Tongue (tissue), 2 donors: ENCODE results near the gene NEK2. TPM values are rescaled to one million over a fixed set of nuclear protein-coding genes. Genes with fewer than 3 reads are reported as not detected.
"Not testable (repeated sequence)": the region's sequence is repeated elsewhere in the genome, so short reads cannot be mapped to it uniquely, and the experiment has no call there.

ENCODE experiments used
- DNase-seq: peaks from one replicate; pipeline ENCODE4 v3.0.0-alpha.2; 2015
- total RNA-seq: library from RNA; depleted of rRNA; stranded (reverse); fragments of >200 nt; gene quantifications from one replicate; pipeline ENCODE4 v1.2.3, GENCODE V29; 2014

Gene NEK2
- total RNA-seq, 1 donor from 2014 or later = 9.5 TPM

- DNase-seq = no peak
Measured at GRCh38 chr1:211650904-211651303, 24.5 kb downstream of the NEK2 start.

DNA sequence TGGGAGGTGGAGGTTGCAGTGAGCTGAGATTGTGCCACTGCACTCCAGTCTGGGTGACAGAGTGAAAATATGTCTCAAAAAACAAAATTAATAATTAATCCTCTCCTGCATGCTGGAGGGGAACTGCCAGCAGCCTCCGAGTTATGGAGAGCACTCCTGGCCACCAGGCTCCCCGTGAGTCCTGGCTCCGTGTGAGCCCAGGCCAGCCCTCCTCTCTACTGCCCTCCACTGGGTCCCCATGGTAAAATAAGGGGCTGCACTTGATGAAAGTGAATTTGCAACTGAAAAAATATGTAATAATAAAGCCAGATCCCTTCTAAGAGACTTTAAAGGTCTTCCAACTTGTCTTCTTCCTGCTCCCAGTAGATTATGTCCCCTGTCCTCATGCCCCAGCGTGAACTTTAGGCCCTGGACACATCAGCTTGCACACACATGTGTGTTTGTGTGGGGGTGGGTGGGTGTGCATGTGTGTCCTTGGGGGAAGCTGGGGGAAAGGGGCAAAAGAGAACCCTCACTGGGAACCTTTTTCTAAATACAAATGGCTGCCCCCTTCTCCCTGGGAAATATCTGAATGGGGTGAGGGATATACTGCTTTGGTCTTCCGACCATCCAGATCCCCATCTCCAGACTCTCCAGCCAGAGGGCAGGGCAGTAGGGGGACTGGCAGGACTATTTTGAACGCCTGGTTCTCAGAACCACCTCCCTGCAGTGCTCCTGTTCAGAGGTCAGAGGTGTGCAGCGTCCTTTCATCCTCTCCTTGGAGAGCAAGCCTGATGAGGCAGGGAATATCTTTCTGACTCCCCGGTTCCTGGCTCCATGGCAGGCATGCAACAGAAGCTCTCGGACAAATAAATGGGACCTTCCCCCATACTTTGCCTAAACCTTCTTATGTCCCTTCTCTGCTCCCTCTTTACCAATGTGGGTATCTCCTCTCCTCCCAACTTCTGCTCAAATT is 26.2 kb downstream of the NEK2 start:
- no peak for DNase-seq

- DNase-seq = no peak
Measured at GRCh38 chr1:211648336-211648735, 27.1 kb downstream of the NEK2 start.

DNA sequence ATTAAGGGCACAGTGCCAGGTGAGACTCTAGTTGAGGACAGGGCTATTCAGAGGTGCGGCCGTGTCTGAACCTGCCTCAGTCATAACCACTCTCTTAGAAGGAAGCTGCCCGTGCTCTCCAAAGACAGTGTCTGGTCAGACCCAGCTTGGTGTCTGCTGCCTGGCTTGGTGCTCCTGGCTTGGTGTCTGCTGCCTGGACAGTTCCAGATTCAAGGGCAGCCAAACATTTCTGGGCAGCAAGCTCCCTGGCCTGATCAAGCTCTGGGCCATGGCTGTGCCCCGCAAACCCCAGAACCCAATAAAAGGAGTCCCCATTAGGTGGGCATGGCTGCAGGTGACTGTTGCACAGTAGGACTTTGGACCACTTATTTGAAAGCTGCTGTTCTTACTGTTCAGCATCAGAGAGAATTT is 27.7 kb downstream of the NEK2 start:
- DNase-seq = no peak

- DNase-seq = no peak
Measured at GRCh38 chr1:211646566-211646965, 28.9 kb downstream of the NEK2 start.

GRCh38 chr1:211645601-211646000 is 29.8 kb downstream of the NEK2 start:
- not testable (repeated sequence) for DNase-seq

DNA sequence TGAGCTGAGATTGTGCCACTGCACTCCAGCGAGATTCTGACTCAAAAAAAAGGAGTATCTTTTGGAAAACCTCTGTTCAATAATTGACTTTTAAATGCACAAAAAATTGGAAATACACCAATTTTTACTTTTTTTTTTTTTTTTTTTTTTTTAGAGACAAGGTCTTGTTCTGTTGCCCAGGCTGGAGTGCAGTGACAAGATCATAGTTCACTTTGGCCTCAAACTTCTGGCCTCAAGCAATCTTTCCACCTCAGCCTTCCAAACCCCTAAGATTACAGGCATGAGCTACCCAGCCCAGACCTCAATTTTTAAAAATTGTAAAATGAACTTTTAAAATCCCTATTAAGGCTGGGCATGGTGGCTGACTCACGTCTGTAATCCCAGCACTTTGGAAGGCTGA is 30.8 kb downstream of the NEK2 start:
- DNase-seq = no peak

DNA sequence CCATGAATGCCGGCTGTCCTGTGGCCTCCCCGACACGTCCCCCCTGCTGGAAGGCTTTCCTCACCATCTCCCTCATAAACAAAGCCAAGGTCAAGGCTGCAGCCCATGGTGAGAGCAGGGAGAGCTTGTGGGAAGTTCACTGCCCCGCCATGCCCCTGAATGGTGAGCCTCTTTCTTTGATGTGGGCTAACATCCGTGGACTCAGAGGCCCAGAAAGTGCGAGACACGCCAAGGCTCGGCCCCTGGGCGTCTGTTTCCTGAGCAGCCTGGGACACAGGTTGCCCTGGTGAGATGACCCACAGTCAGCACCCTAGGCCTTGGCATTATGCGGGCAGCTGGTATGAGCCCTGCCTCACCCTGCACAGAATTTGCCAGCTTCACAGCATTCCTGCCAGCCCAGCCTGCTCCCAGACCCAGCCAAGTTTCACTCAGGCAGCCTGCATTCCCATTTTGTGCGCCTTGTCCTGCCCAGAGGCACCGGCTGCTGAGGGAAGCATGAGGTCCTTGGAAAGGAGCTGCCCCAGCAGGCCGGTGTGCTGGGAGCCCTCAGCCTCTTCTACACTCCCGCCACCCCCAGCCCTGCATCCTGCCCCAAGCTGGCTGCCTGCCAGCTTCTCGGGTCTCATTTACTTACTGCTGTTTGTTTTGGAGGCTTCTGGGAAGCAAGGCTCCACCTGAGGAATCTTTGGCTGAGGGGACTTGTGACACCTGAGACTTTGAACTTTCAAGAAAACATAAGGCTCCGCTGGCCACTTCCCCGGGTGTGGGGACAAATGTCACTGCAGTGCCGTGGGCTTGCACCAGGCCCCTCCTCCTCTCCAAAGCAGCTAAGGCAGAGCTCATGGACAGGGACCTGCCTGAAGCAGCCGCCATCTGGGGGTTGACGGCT is 31.9 kb downstream of the NEK2 start:
- DNase-seq = peak; percentile 65

DNA sequence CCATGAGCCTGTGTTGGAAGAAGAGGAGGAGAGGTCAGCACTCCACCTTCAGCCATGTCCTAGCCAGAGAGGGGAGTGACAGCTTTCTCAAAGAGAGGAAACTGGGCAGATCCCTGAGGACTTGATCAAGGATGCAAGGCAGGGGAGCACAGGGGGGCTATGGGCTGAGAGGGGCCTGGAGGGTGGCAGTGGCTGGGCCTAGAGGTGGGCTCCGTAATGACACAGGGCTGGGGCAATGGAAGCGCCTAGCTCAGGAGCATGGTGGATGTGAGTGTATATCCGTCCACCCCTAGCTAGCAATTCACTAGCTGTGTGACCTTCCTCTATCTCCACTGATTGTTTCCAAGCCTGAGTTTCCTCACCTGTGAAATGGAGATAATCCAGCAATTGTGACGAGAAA is 32.6 kb downstream of the NEK2 start:
- no peak for DNase-seq

DNA sequence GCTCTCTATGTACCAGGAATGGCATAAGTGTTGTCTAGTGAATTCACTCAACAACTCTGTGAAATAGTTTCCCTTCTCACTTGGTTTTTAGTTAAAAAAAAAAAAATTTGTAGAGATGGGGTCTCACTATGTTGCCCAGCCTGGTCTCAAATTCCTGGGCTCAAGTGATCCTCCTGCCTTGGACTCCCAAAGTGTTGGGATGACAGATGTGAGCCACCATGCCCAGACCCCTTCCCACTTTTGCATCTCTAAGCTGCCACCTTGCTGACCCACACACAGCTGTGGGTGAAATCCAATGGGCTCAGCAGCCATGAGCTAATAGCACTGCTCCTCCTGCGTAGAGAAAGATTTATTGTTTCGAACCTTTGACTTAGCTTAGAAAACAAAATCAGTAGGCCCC is 33.5 kb downstream of the NEK2 start:
- DNase-seq = no peak

GRCh38 chr1:211641044-211641800 is 34.2 kb downstream of the NEK2 start:
- DNase-seq = no peak

DNA sequence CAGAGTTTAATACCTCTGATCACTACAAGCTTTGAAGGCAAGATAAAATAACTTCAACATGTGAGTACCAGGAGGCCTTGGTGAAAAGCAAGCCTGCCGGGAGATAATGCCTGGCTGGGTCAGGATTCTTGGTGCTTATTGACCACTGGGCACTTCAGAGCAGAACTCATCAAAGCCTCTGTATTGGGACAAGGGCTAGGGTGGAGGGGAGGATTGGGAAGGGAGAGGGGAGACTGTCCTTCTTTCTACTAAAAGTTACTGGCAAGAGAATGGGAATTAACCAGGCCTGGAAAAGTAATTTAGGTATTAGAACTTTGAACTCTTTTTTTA is 35.2 kb downstream of the NEK2 start:
- DNase-seq = no peak

- no peak for DNase-seq
Measured at GRCh38 chr1:211639475-211640300, 35.7 kb downstream of the NEK2 start.

DNA sequence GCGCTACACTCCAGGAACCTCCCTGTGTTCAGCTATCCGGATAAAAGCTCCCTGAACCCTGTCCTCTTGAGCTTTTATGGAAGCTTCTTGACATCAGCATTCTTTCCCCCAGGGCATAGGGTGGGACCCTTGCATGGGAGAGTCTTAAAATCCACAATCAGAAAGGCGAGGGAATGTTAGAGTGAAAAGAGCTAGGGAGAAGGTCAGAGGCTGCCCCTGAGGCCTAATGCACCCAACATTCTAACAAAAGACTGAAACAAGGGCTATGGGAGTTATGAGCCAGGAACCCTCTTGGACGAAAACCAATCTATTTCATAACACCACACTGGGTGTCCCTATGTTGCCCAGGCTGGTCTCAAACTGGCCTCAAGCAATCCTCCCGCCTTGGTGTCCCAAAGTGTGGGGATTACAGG is 36.7 kb downstream of the NEK2 start:
- no peak for DNase-seq

DNA sequence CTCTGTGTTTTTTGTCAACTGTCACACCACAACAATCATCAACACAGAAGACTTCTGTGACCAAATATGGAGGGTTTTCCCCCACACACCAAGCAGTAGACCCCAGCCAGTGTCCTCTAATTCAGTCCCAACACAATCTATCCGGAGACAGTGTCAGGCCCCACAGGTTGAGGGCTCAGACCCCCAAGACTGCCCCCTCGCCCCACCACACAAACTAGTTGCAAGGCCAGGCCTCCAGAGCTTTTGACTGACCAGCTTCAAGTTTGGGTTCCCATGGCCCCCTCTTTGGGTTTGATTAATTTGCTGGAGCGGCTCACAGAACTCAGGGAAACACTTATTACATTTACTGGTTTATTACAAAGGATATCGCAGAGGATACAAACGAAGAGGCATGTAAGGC is 37.2 kb downstream of the NEK2 start:
- no peak for DNase-seq

DNA sequence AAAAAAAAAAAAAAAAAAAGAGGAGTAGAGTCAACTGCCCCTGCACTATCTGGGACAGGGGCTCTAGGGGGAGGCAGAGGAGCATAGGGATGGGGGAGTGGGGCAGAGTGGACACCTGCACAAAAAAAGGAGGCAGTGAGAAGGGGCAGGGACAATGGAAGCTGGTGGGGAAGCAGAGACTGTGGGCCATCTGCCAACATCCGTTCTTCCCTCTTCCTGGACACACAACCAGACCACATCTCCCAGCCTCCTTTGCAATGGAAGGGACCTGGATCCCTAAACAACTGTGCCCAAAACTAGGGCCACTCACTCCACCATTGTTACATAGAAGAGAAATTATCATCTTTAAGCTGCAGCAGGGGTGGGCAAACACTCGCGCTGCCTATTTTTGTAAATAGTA is 38.4 kb downstream of the NEK2 start:
- DNase-seq = no peak

- DNase-seq = not testable (repeated sequence)
Measured at GRCh38 chr1:211636575-211637029, 38.8 kb downstream of the NEK2 start.

GRCh38 chr1:211635597-211636205 is 39.7 kb downstream of the NEK2 start:
- DNase-seq = no peak

- DNase-seq = no peak
Measured at GRCh38 chr1:211634931-211635330, 40.5 kb downstream of the NEK2 start.

DNA sequence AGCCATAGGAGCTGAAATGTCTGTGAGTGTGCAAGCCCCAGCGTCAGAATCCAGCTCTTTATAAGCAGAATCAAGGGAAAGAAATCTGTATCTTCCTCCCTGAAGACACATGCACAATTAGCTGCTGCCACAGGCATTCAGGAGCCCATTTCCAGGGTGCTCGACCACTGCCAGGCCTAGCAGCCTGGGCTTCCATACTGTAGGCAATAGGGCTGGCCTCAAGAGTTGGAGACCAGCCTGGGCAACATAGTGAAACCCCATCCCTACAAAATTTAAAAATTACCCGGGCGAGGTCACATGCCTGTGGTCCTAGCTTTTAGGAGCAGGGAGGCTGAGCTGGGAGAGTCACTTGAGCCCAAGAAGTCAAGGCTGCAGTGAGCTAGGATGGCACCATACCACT is 41.0 kb downstream of the NEK2 start:
- DNase-seq = no peak

GRCh38 chr1:211633524-211633846 is 41.9 kb downstream of the NEK2 start:
- no peak for DNase-seq
